ENCODE measurements around the gene SECISBP2.
"Not testable (repeated sequence)": the region's sequence is repeated elsewhere in the genome, so short reads cannot be mapped to it uniquely, and the experiment has no call there.

The SECISBP2 gene

GRCh38 chr9:89318123-89319014 lies at the start of gene SECISBP2:
Gene SECISBP2, plus strand, starts transcription at chr9:89318500. Its CDS starts 77 bp downstream, at chr9:89318577.
- DNase-seq: peak; percentile 37

DNA sequence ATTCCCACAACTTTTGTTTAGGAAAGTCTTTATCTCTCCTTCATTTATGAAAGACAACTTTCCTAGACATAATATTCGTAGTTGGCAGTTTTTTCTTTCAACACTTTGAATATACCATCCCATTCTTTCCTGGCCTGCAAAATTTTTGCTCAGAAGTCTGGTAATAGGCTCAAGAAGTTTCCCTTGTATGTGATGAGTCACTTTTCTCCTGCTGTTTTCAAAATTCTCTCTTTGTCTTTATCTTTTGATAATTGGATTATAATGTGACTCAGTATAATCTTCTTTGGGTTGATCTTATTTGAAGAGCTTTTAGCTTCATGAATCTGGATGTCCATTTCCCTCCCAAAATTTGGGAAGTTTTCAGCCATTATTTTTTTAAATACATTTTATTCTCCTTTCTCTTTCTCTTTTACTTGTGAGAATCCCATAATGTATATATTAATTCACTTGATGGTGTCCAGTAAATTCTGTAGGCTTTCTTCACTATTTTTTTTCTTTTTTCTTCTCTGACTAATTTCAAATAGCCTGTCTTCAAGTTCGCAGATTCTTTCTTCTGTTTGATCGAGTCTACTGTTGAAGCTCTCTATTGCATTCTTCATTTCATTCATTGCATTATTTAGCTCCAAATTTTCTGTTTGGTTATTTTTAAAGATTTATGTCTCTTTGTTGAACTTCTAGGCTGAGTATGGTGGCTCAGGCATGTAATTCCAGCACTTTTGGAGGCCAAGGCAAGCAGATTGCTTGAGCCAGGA lies 44.6 kb upstream of the SECISBP2 start:
- DNase-seq: no peak

DNA sequence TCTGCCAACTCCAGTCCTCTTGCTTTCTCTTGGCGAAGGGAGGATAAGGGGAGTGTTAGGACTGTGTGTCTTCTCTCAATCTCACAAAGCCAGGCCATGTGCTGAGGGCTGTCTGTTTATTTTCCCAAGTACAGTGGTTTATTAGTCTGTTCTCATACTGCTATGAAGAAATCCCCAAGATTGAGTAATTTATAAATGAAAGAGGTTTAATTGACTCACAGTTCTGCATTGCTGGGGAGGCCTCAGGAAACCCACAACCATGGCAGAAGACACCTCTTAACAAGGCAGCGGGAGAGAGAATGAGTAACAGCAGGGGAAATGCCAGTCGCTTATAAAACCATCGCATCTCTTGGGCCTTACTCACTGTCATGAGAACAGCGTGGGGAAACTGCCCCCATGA lies 43.5 kb upstream of the SECISBP2 start:
- DNase-seq: no peak

DNA sequence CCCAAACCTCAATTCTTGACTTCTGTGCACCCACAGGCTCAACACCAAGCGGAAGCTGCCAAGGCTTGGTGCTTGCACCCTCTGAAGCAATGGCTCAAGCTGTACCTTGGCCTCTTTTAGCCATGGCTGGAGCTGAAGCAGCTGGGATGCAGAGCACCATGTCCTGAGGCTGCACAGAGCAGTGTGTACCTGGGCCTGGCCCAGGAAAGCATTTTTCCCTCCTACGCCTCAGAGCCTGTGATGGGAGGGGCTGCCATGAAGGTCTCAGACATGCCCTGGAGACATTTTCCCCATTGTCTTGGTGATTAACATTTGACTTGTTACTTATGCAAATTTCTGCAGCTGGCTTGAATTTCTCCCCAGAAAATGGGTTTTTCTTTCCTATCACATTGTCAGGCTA lies 42.3 kb upstream of the SECISBP2 start:
- DNase-seq: not testable (repeated sequence)

DNA sequence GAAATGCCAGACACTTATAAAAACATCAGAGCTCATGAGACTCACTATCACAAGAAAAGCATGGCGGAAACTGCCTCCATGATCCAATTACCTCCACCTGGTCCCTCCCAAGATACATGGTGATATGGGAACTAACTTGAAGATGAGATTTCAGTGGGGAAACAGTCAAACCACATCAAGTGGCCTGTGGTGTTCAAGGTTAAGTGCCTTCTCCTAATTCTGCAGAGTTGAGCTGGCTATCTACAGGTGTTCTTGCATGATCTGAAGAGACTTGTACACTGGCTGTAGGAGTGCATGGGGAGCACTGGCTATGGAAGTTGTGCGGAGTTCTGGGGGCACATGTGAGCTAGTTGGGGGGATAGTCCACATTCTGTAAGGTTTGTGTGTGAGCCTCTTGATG lies 41.3 kb upstream of the SECISBP2 start:
- no peak for DNase-seq

- DNase-seq: no peak
Observed at GRCh38 chr9:89277454-89277853, 40.8 kb upstream of the SECISBP2 start.

DNA sequence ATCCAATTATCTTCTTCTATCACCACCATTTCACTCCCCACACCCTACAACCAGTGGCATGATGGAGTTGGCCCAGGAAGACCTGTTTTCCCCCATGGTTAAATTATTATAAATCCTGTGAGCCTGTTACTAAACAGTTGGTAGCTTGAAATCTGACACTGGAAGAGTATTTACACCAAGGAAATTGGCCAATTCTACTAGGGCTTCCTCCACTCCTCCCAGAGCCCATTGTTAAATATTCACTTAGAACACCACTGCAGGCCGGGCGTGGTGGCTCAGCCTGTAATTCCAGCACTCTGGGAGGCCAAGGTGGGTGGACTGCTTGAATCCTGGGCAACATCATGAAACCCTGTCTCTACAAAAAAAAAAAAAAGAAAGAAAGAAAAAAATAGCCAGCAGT lies 39.7 kb upstream of the SECISBP2 start:
- DNase-seq: no peak

DNA sequence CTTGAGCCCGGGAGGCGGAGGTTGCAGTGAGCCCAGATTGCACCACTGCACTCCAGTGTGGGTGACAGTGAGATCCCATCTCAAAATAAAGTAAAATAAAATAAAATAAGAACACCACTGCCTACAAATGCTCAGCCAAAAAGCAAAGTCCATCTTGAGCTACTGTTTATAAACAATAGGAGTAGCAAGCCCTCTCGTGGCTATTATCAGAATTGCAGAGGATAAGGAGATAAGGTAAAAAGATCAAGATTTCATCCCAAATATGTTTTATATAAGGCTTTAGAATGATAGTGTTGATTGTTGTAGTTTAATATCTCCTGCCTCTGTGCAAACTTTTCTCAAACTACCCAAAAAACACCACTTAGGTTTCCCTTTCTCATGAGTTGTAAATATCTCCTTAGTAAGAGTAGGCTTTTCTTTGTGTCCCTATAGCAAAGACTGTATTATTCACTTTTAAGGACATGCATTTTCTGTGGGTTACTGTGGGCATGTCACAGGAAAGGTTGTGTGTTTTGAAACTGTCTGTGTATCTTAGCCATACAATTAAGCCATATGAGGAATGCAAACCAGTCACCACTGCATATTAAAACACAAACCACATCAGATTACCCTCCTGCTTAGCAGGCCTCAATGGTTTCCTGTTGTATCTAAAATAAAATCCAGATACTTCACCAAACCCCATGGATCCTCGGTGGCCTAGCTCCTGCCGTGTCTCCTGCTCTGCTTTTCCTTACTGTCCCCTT lies 39.1 kb upstream of the SECISBP2 start:
- DNase-seq: no peak

GRCh38 chr9:89281106-89281505 lies 37.2 kb upstream of the SECISBP2 start:
- no peak for DNase-seq

DNA sequence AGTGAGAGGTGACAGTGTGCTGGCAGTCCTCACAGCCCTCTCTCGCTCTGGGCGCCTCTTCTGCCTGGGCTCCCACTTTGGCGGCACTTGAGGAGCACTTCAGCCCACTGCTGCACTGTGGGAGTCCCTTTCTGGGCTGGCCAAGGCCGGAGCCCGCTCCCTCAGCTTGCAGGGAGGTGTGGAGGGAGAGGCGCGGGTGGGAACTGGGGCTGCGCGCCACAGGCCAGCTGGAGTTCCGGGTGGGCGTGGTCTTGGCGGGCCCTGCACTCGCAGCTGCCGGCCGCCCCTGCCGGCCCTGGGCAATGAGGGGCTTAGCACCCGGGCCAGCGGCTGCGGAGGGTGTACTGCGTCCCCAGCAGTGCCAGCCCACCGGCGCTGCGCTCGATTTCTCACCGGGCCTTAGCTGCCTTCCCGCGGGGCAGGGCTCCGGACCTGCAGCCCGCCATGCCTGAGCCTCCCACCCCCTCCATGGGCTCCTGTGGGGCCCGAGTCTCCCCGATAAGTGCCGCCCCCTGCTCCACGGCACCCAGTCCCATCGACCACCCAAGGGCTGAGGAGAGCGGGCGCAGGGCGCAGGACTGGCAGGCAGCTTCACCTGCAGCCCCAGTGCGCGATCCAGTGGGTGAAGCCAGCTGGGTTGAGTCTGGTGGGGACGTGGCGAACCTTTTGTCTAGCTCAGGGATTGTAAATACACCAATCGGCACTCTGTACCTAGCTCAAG lies 35.9 kb upstream of the SECISBP2 start:
- DNase-seq: not testable (repeated sequence)

GRCh38 chr9:89284076-89284475 lies 34.2 kb upstream of the SECISBP2 start:
- no peak for DNase-seq

GRCh38 chr9:89291741-89292140 lies 26.6 kb upstream of the SECISBP2 start:
- DNase-seq: no peak

- no peak for DNase-seq
Observed at GRCh38 chr9:89293014-89293413, 25.3 kb upstream of the SECISBP2 start.

GRCh38 chr9:89295400-89295799 lies 22.9 kb upstream of the SECISBP2 start:
- no peak for DNase-seq

DNA sequence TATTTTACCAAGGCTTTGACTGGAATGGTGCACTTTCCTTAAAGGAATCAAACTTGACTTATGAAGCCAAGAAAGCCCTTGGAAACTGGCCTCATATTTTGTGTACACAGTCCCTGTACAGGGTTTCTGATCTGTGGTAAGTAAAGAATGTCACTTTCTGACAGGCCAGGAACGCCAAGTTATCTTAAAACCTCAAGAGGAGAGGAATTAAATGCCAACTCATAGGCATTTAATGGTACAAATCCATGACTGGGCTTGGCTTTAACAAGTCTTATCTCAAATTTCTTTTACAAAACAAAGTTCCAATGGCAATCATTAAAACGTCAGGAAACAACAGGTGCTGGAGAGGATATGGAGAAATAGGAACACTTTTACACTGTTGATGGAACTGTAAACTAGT lies 16.3 kb upstream of the SECISBP2 start:
- not testable (repeated sequence) for DNase-seq

DNA sequence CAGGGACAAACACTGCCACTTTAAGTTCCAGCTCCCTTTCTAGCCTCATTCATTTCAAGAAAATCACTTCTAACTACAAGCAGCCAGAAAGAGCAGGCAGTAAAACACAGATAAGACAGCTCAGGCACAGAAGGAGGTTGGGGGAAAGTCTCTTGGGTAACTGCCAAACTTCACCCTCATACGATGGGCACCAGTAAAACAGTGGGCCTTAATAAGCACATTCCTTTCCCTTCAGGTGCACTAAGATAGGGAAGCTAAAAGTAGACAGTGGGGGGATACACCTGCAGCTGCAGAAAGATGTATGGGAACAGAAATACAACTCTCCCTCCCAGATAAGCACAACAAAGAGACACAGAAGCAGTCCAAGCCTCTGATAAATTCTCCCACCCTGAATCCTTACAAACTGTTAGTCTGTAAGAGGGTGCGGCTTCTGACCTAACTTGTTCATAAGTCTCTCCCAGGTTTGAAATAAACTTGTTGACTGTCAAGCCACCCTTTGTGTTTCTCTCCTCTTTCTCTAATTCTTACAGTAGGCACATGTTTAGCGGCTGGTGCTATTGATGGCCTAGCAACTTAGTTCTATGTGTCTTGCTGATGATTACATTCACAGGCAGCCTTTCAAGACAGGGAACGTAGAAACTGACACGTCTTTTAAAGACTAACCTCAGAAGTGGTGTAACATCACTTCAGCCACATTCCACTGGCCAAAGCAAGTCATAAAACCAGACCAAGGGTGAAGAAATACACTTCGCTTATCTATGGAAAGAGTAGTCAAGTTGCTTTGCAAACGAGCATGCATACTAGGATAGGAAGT lies 14.1 kb upstream of the SECISBP2 start:
- DNase-seq: no peak

DNA sequence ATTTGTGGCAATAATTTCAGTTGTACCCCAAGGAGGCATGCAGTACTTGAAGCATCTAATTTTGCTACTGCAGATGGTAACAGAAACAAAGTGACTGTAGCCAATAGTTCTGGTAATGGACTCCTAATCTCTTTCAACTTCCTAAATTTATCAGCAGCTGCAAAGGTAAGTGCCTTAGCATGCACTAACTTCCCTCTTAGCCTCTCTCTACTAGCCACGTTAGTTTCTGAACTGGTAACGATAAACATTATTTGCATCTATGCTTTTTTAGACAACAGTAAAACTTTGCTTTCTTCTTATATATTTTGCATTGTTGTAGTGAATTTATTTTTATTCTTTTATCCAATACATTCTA lies 13.5 kb upstream of the SECISBP2 start:
- no peak for DNase-seq

GRCh38 chr9:89305868-89306267 lies 12.4 kb upstream of the SECISBP2 start:
- no peak for DNase-seq

DNA sequence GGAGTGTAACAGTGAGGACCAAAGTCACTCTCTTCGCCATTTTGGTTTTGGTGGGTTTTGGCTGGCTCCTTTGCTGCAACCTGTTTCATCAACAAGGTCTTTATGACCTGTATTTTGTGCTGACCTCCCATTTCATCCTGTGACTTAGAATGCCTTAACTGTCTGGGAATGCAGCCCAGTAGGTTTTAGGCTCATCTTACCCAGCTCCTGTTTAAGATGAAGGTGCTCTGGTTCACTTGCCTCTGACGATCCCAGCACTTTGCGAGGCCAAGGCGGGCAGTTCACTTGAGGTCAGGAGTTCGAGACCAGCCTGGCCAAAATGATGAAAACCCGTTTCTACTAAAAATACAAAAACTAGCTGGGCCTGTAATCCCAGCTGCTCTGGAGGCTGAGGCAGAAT lies 9.1 kb upstream of the SECISBP2 start:
- no peak for DNase-seq

- no peak for DNase-seq
Observed at GRCh38 chr9:89309608-89310474, 8.5 kb upstream of the SECISBP2 start.
